GM23338 (cell line): ENCODE data around the gene C2orf78. TPM values are rescaled to one million over a fixed set of nuclear protein-coding genes. Genes with fewer than 3 reads are reported as not detected.
A peak's percentile ranks its signal among the peaks of the same experiment; 100 is the strongest.

Source experiments
- ATAC-seq: fragments of 200-7000 bp; cut with Tn5 transposase; 3 replicates; pipeline ENCODE4 v1.9.1; 2020
- DNase-seq: peaks from one replicate; pipeline ENCODE4 v3.0.0-alpha.2; 2015; ENCODE audit warnings: low spot score
- H2AFZ ChIP-seq: fragments of 200-600 bp; sonication (generic); 2 replicates; pipeline ENCODE4 v1.8.0; 2016; ENCODE audit warnings: antibody characterized with exemption, mild to moderate bottlenecking, moderate library complexity
- H3F3A ChIP-seq: fragments of 200-600 bp; sonication (generic); replicated peaks from 2 replicates; pipeline ENCODE4 v1.8.0; 2017; ENCODE audit warnings: antibody characterized with exemption, mixed run types, low read depth
- H3K27ac ChIP-seq: fragments of 200-600 bp; sonication (generic); 2 replicates; pipeline ENCODE4 v1.6.1; 2016; ENCODE audit warnings: low read depth
- H3K27me3 ChIP-seq: fragments of 200-600 bp; sonication (generic); 2 replicates; pipeline ENCODE4 v1.8.0; 2016; ENCODE audit warnings: mild to moderate bottlenecking, mixed run types, moderate library complexity; ENCODE audit not compliant: insufficient read depth
- H3K36me3 ChIP-seq: fragments of 200-600 bp; sonication (generic); 2 replicates; pipeline ENCODE4 v1.8.0; 2016; ENCODE audit warnings: mild to moderate bottlenecking; ENCODE audit not compliant: insufficient read depth
- H3K4me1 ChIP-seq: fragments of 200-600 bp; sonication (generic); 2 replicates; pipeline ENCODE4 v1.8.0; 2016; ENCODE audit warnings: mild to moderate bottlenecking, moderate library complexity; ENCODE audit not compliant: insufficient read depth
- H3K4me2 ChIP-seq: fragments of 200-600 bp; sonication (generic); 2 replicates; pipeline ENCODE4 v1.7.1; 2017; ENCODE audit warnings: mixed run types
- H3K4me3 ChIP-seq: fragments of 200-600 bp; sonication (generic); 2 replicates; pipeline ENCODE4 v1.6.1; 2016; ENCODE audit warnings: mixed run types
- H3K79me2 ChIP-seq: fragments of 200-600 bp; sonication (generic); replicated peaks from 2 replicates; pipeline ENCODE4 v1.8.0; 2017; ENCODE audit warnings: mild to moderate bottlenecking; ENCODE audit not compliant: insufficient read depth
- H3K9me2 ChIP-seq: fragments of 200-600 bp; sonication (generic); 2 replicates; pipeline ENCODE4 v1.8.0; 2017; ENCODE audit not compliant: insufficient read depth
- H4K20me1 ChIP-seq: fragments of 200-600 bp; sonication (generic); replicated peaks from 2 replicates; pipeline ENCODE4 v1.8.0; 2017; ENCODE audit warnings: mild to moderate bottlenecking; ENCODE audit not compliant: insufficient read depth
- H3K27ac Mint-ChIP-seq: 2 replicates; pipeline ENCODE4 v1.8.0; 2020; ENCODE audit warnings: inconsistent platforms, mild to moderate bottlenecking, moderate library complexity, mixed read lengths
- H3K27me3 Mint-ChIP-seq: 3 replicates; pipeline ENCODE4 v1.8.0; 2022; ENCODE audit warnings: low read depth, mild to moderate bottlenecking, moderate library complexity, mixed read lengths, inconsistent platforms; ENCODE audit not compliant: insufficient read depth, poor library complexity
- H3K36me3 Mint-ChIP-seq: 3 replicates; pipeline ENCODE4 v1.8.0; 2021; ENCODE audit warnings: low read depth, mild to moderate bottlenecking, inconsistent platforms, moderate library complexity, mixed read lengths
- H3K4me1 Mint-ChIP-seq: 3 replicates; pipeline ENCODE4 v1.8.0; 2020; ENCODE audit warnings: mild to moderate bottlenecking, inconsistent platforms, mixed read lengths
- H3K4me3 Mint-ChIP-seq: 3 replicates; pipeline ENCODE4 v1.8.0; 2021; ENCODE audit warnings: moderate library complexity, mild to moderate bottlenecking, inconsistent platforms, mixed read lengths
- H3K9me3 Mint-ChIP-seq: 3 replicates; pipeline ENCODE4 v1.8.0; 2020; ENCODE audit warnings: moderate library complexity, mild to moderate bottlenecking, inconsistent platforms, mixed read lengths
- CREB1 ChIP-seq: fragments of 250-450 bp; sonication (Bioruptor Pico); IDR thresholded peaks from 2 replicates; pipeline ENCODE4 v1.5.0; 2020; ENCODE audit warnings: low read depth, mild to moderate bottlenecking, moderate library complexity
- EZH2phosphoT487 ChIP-seq: fragments of 200-600 bp; sonication (generic); IDR thresholded peaks from one replicate; pipeline ENCODE4 v1.8.1; 2018; ENCODE audit warnings: antibody characterized with exemption; ENCODE audit not compliant: unreplicated experiment
- JUNB ChIP-seq: IDR thresholded peaks from one replicate; pipeline ENCODE4 v1.6.1; 2016; ENCODE audit warnings: antibody characterized with exemption; ENCODE audit not compliant: unreplicated experiment
- NANOG ChIP-seq: IDR thresholded peaks from 2 replicates; pipeline ENCODE4 v1.6.1; 2016; ENCODE audit warnings: antibody characterized with exemption, borderline replicate concordance
- STAT1 ChIP-seq: IDR thresholded peaks from one replicate; pipeline ENCODE4 v1.6.1; 2016; ENCODE audit warnings: antibody characterized with exemption; ENCODE audit not compliant: unreplicated experiment
- ZNF114 ChIP-seq: fragments of 250-450 bp; sonication (Bioruptor Pico); IDR thresholded peaks from 2 replicates; pipeline ENCODE4 v1.5.0; 2020; ENCODE audit warnings: mild to moderate bottlenecking, moderate library complexity
- ZNF331 ChIP-seq: fragments of 250-450 bp; sonication (Bioruptor Pico); IDR thresholded peaks from 2 replicates; pipeline ENCODE4 v1.5.0; 2020; ENCODE audit warnings: low read depth, mild to moderate bottlenecking, moderate library complexity
- polyA plus RNA-seq: library from polyadenylated mRNA; unstranded; fragments of >200 nt; fragmentation: Nextera tagmentation; extraction: Ambion mirVana; gene quantifications from 2 replicates; pipeline ENCODE4 v1.2.1, GENCODE V29; 2016
- total RNA-seq: library from RNA; depleted of rRNA; stranded (reverse); fragments of >200 nt; shearing (Covaris generic); gene quantifications from 2 replicates; pipeline ENCODE4 v1.2.3, GENCODE V29; 2014
- TF ChIP-seq, protein P1 (sequence below), 2 experiments: fragments of 200-600 bp in 1 of 2; sonication (generic) in 1 of 2; conservative IDR thresholded peaks; 2 replicates each; pipeline versions ENCODE4 v1.5.1 to v1.6.1; 2016 to 2017; ENCODE audit warnings: antibody characterized with exemption in 2 of 2, low read depth in 2 of 2, mild to moderate bottlenecking in 2 of 2, moderate library complexity in 1 of 2

The C2orf78 gene
- total and polyA plus RNA-seq, 2 experiments from 2014 or later: 0.14 to 0.18 TPM

DNA sequence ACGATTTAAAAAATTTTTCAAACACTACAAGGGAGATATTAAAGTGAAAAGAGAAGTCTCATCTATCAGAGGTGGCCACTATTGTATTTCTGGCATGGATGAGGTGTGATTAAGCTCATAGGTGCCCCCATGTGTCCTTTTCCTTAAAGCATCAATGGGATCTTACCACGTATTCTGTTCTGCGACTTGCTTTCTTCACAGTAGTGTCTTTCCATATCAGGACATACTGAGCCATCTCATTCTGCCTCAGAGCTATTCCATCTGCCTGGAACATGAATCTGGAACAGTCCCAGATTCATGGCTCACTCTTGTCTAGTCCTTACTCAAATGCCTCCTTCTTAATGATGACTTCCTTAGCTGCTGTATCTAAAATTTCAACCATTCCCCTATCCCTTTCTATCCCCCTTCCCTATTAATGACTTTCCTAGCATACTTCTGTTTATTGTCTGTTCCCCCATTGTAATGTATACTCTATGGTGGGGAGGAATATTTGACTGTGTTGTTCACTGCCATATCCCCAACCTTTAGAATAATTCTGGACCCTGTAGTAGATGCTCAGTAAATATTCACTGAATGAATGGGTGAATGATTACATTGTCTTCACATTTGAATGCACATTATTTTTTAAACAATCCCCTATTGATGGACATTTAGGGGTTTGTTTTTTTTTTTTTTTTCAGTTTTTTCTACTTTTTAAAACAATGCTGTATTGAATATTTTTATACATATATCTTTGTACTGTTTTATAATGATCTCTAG, 55.8 kb downstream of the C2orf78 start:
- Histone ChIP-seq H3K36me3 (no peaks in the 10 kb centered on the region; the same call in 1 of the 2 replicates), H3K79me2 (peaks cover 16% of the 10 kb centered on the region), H4K20me1 (peaks cover 25% of the 10 kb centered on the region; the same call in 1 of the 2 replicates), H3K4me3 (no peak overlapping the region), H3K4me1 (no peaks in the 10 kb centered on the region), H3K4me2 (no peak overlapping the region), H3K9me2 (no peaks in the 10 kb centered on the region), H3K27me3 (no peaks in the 10 kb centered on the region), H3K27ac (no peak overlapping the region), H2AFZ (no peak overlapping the region), H3F3A (0 out of 2 replicates have a peak, but pooled peaks cover under 1% of the 10 kb centered on the region)
- no peak overlapping the region for H3K27ac Mint-ChIP-seq
- ATAC-seq (no peak), DNase-seq (no peak)
- H3K9me3 Mint-ChIP-seq: no peaks in the 10 kb centered on the region
- H3K4me3 Mint-ChIP-seq: no peak overlapping the region
- TF ChIP-seq, protein P1, sequence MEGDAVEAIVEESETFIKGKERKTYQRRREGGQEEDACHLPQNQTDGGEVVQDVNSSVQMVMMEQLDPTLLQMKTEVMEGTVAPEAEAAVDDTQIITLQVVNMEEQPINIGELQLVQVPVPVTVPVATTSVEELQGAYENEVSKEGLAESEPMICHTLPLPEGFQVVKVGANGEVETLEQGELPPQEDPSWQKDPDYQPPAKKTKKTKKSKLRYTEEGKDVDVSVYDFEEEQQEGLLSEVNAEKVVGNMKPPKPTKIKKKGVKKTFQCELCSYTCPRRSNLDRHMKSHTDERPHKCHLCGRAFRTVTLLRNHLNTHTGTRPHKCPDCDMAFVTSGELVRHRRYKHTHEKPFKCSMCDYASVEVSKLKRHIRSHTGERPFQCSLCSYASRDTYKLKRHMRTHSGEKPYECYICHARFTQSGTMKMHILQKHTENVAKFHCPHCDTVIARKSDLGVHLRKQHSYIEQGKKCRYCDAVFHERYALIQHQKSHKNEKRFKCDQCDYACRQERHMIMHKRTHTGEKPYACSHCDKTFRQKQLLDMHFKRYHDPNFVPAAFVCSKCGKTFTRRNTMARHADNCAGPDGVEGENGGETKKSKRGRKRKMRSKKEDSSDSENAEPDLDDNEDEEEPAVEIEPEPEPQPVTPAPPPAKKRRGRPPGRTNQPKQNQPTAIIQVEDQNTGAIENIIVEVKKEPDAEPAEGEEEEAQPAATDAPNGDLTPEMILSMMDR (conservative IDR thresholded peaks at IDR 0.05; ENCODE audit: low read depth in 2 of 2): peak; percentile 29 to 37
- TF ChIP-seq JUNB: no peak
- H3K4me1 Mint-ChIP-seq: 0 out of 3 replicates have a peak, but pooled peaks cover 3% of the 10 kb centered on the region
- peaks cover 16% of the 10 kb centered on the region for H3K36me3 Mint-ChIP-seq
- no peaks in the 10 kb centered on the region for H3K27me3 Mint-ChIP-seq

DNA sequence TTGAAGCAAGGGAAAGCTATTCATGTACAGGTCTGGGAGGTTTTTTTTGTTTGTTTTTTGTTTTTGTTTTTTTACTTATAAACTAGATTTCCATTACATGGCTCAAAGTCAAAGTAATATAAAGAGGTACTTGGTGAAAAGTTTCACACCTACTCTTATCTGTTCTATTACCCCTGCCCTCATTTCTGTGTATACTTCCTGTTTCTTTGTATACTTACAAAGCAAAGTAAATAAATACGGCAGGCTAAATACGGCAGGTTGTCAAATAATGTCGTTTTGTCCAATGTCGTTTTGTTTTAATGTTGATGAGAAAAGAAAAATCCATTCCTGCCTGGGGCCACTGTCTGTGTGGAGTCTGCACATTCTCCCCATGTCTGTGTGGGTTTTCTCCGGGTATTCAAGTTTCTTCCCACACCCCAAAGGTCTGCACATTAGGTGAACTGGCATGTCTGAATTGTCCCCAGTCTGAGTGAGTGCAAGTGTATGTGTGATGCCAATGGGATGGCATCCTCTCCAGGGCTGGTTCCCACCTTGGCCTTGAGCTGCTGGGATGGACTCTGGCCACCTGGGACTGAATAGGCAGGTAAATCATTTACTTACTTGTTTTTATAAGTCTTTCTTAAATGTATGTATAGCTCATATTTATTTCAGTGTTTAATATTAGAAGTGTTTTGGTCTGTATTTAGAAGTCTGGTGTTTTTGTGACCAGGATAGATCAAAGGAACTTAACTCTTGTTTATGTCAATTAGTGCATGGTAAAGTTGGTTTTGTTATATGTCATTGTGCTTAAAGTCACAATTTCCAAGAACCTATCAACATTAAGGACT, 58.1 kb downstream of the C2orf78 start:
- Histone ChIP-seq H3K4me3 (no peak overlapping the region), H4K20me1 (peaks cover 25% of the 10 kb centered on the region; the same call in 1 of the 2 replicates), H3K36me3 (peaks cover 12% of the 10 kb centered on the region), H3K4me2 (no peak overlapping the region), H3K27ac (no peak overlapping the region), H3K9me2 (no peaks in the 10 kb centered on the region), H3K79me2 (peaks cover 16% of the 10 kb centered on the region), H3K4me1 (no peaks in the 10 kb centered on the region), H3F3A (0 out of 2 replicates have a peak, but pooled peaks cover 2% of the 10 kb centered on the region), H3K27me3 (no peaks in the 10 kb centered on the region), H2AFZ (no peak overlapping the region)
- H3K4me3 Mint-ChIP-seq: no peak overlapping the region
- DNase-seq (no peak), ATAC-seq (no peak)
- H3K27me3 Mint-ChIP-seq: no peaks in the 10 kb centered on the region
- H3K27ac Mint-ChIP-seq: no peak overlapping the region
- no peaks in the 10 kb centered on the region for H3K4me1 Mint-ChIP-seq
- TF ChIP-seq NANOG: no peak
- no peak for TF ChIP-seq ZNF331 (CRISPR knock-in tag)
- TF ChIP-seq ZNF114: no peak
- no peak for TF ChIP-seq STAT1
- no peak for TF ChIP-seq CREB1 (CRISPR knock-in tag)
- TF ChIP-seq EZH2phosphoT487: no peak
- no peaks in the 10 kb centered on the region for H3K9me3 Mint-ChIP-seq
- peaks cover 28% of the 10 kb centered on the region for H3K36me3 Mint-ChIP-seq
